Activated B cell treated with CpG ODN at 0.5 μM for 24 hours (primary cell): ENCODE measurements around the gene SV2B. TPM values are rescaled to one million over a fixed set of nuclear protein-coding genes. Genes with fewer than 3 reads are reported as not detected.

Experiments used
- ATAC-seq: fragments of 200-7000 bp; cut with Tn5 transposase; one replicate; pipeline ENCODE4 v1.10.0; 2021; ENCODE audit warnings: low read depth, mild to moderate bottlenecking, moderate library complexity
- CTCF ChIA-PET: fragments of 350-600 bp; sonication (Branson Sonifier 250); formaldehyde crosslinking; loops from one replicate; lab custom pipeline; 2021; ENCODE audit warnings: antibody characterized with exemption; lab: Charles Lee
- POLR2A ChIA-PET: fragments of 350-600 bp; sonication (Branson Sonifier 250); formaldehyde crosslinking; loops from one replicate; lab custom pipeline; 2021; ENCODE audit warnings: antibody characterized with exemption; lab: Charles Lee
- DNase-seq: peaks from one replicate; pipeline ENCODE4 v3.0.0; 2022
- H3K27ac Mint-ChIP-seq: one replicate; pipeline ENCODE4 v1.8.0; 2020; ENCODE audit warnings: mixed read lengths
- H3K27me3 Mint-ChIP-seq: one replicate; pipeline ENCODE4 v1.8.0; 2021; ENCODE audit warnings: mixed read lengths
- H3K36me3 Mint-ChIP-seq: one replicate; pipeline ENCODE4 v1.8.0; 2021; ENCODE audit warnings: low read depth, mixed read lengths
- H3K4me1 Mint-ChIP-seq: one replicate; pipeline ENCODE4 v1.8.0; 2021; ENCODE audit warnings: mixed read lengths
- H3K4me3 Mint-ChIP-seq: one replicate; pipeline ENCODE4 v1.8.0; 2020; ENCODE audit warnings: mild to moderate bottlenecking, mixed read lengths
- H3K9me3 Mint-ChIP-seq: one replicate; pipeline ENCODE4 v1.8.0; 2020; ENCODE audit warnings: mixed read lengths
- CTCF ChIP-seq: fragments of 200-600 bp; IDR thresholded peaks from one replicate; pipeline ENCODE4 v1.8.0; 2022; ENCODE audit warnings: antibody characterized with exemption, mild to moderate bottlenecking
- intact Hi-C: fragments of 100-400 bp; cut with micrococcal nuclease; formaldehyde crosslinking; loops from one replicate; pipeline ENCODE4 v1.15.1; 2024
- total RNA-seq: library from RNA; stranded (reverse); gene quantifications from 2 replicates; pipeline ENCODE4 v1.2.3, GENCODE V29; 2022

SV2B gene
- total RNA-seq, 1 donor from 2014 or later = not detected

- H3K4me1 Mint-ChIP-seq = peaks cover 10% of the 10 kb centered on the region
- POLR2A ChIA-PET = no interaction called here
- no peaks in the 10 kb centered on the region for H3K36me3 Mint-ChIP-seq
- peaks cover 22% of the 10 kb centered on the region for H3K27me3 Mint-ChIP-seq
- H3K9me3 Mint-ChIP-seq = no peaks in the 10 kb centered on the region
- TF ChIP-seq CTCF = no peak
- DNase-seq (no peak), ATAC-seq (no peak)
- H3K27ac Mint-ChIP-seq = no peak overlapping the region
- CTCF ChIA-PET = no interaction called here
- H3K4me3 Mint-ChIP-seq = no peak overlapping the region
- intact Hi-C loops = loop anchor here (10.0 kb wide), 1 partner anchor 63 kb away; no protein-coding TSS in a partner anchor
Measured at GRCh38 chr15:91308199-91308598, 208.1 kb downstream of the SV2B start.

GRCh38 chr15:91308855-91309254 is 208.8 kb downstream of the SV2B start:
- intact Hi-C loops = loop anchor here (10.0 kb wide), 1 partner anchor 64 kb away; no protein-coding TSS in a partner anchor
- DNase-seq (no peak), ATAC-seq (no peak)
- no peak for TF ChIP-seq CTCF
- CTCF ChIA-PET = no interaction called here
- H3K27ac Mint-ChIP-seq = no peak overlapping the region
- H3K27me3 Mint-ChIP-seq = peaks cover 18% of the 10 kb centered on the region
- POLR2A ChIA-PET = no interaction called here
- H3K4me1 Mint-ChIP-seq = peaks cover 10% of the 10 kb centered on the region
- no peaks in the 10 kb centered on the region for H3K9me3 Mint-ChIP-seq
- no peaks in the 10 kb centered on the region for H3K36me3 Mint-ChIP-seq
- H3K4me3 Mint-ChIP-seq = no peak overlapping the region

- Mint-ChIP-seq H3K27ac (no peak overlapping the region), H3K4me3 (no peak overlapping the region), H3K36me3 (no peaks in the 10 kb centered on the region), H3K4me1 (peaks cover 10% of the 10 kb centered on the region), H3K9me3 (no peaks in the 10 kb centered on the region), H3K27me3 (peaks cover 26% of the 10 kb centered on the region)
- intact Hi-C loops = no loop called here
- ChIA-PET CTCF (interaction anchor here (1.6 kb wide), 1 partner anchor 9 kb away, joined by 8 read pairs; no protein-coding TSS in a partner anchor), POLR2A (interaction anchor here (0.5 kb wide), 1 partner anchor 355 kb away, joined by 8 read pairs; no protein-coding TSS in a partner anchor)
- ATAC-seq (no peak), DNase-seq (no peak)
- no peak for TF ChIP-seq CTCF
Measured at GRCh38 chr15:91311986-91312385, 211.9 kb downstream of the SV2B start.

GRCh38 chr15:91316126-91316525 is 216.1 kb downstream of the SV2B start:
- CTCF ChIA-PET = no interaction called here
- DNase-seq = no peak
- POLR2A ChIA-PET = no interaction called here
- ATAC-seq = no peak
- intact Hi-C loops = no loop called here
- peaks cover 10% of the 10 kb centered on the region for H3K4me1 Mint-ChIP-seq
- no peaks in the 10 kb centered on the region for H3K36me3 Mint-ChIP-seq
- H3K4me3 Mint-ChIP-seq = no peak overlapping the region
- H3K9me3 Mint-ChIP-seq = no peaks in the 10 kb centered on the region
- peaks cover 16% of the 10 kb centered on the region for H3K27me3 Mint-ChIP-seq
- H3K27ac Mint-ChIP-seq = no peak overlapping the region
- TF ChIP-seq CTCF = no peak

GRCh38 chr15:91318516-91318915 is 218.5 kb downstream of the SV2B start:
- Mint-ChIP-seq H3K4me3 (no peak overlapping the region), H3K27me3 (peaks cover 11% of the 10 kb centered on the region), H3K36me3 (no peaks in the 10 kb centered on the region), H3K27ac (no peak overlapping the region), H3K9me3 (no peaks in the 10 kb centered on the region), H3K4me1 (no peaks in the 10 kb centered on the region)
- DNase-seq (no peak), ATAC-seq (no peak)
- ChIA-PET POLR2A (no interaction called here), CTCF (no interaction called here)
- intact Hi-C loops = no loop called here
- no peak for TF ChIP-seq CTCF
